HepG2 (cell line): ENCODE measurements around the gene MMP17. TPM values are rescaled to one million over a fixed set of nuclear protein-coding genes. Genes with fewer than 3 reads are reported as not detected.

Experiments used
- AHDC1 ChIP-seq: sonication (generic); formaldehyde crosslinking; IDR thresholded peaks from 2 replicates; pipeline ENCODE4 v1.5.1; 2020; ENCODE audit warnings: mild to moderate bottlenecking, missing genetic modification reagents, borderline replicate concordance
- CAMTA2 ChIP-seq: sonication (generic); formaldehyde crosslinking; IDR thresholded peaks from 2 replicates; pipeline ENCODE4 v1.4.0; 2020; ENCODE audit warnings: mild to moderate bottlenecking, missing genetic modification reagents, borderline replicate concordance
- CBFB ChIP-seq: sonication (generic); formaldehyde crosslinking; IDR thresholded peaks from 2 replicates; pipeline ENCODE4 v1.4.0; 2020; ENCODE audit warnings: missing genetic modification reagents
- CSRNP1 ChIP-seq: sonication (generic); formaldehyde crosslinking; IDR thresholded peaks from 2 replicates; pipeline ENCODE4 v1.8.1; 2023; ENCODE audit warnings: mild to moderate bottlenecking, missing genetic modification reagents
- GABPB1 ChIP-seq: IDR thresholded peaks from 2 replicates; pipeline ENCODE4 v1.6.1; 2016; ENCODE audit warnings: mild to moderate bottlenecking, missing genetic modification reagents, moderate library complexity, missing compliant biosample characterization
- HDAC2 ChIP-seq: sonication (generic); formaldehyde crosslinking; IDR thresholded peaks from 2 replicates; pipeline ENCODE4 v1.4.0; 2020; ENCODE audit warnings: missing genetic modification reagents
- HOXD1 ChIP-seq: sonication (generic); formaldehyde crosslinking; IDR thresholded peaks from 2 replicates; pipeline ENCODE4 v1.5.0; 2020; ENCODE audit warnings: missing genetic modification reagents
- MIER3 ChIP-seq: IDR thresholded peaks from 2 replicates; pipeline ENCODE4 v1.6.1; 2016; ENCODE audit warnings: missing compliant biosample characterization, borderline replicate concordance
- SALL1 ChIP-seq: sonication (generic); formaldehyde crosslinking; IDR thresholded peaks from 2 replicates; pipeline ENCODE4 v1.8.0; 2022; ENCODE audit warnings: mild to moderate bottlenecking, missing genetic modification reagents
- SAP130 ChIP-seq: IDR thresholded peaks from 2 replicates; pipeline ENCODE4 v1.6.1; 2016; ENCODE audit warnings: low read depth
- SKIL ChIP-seq: sonication (generic); formaldehyde crosslinking; IDR thresholded peaks from 2 replicates; pipeline ENCODE4 v1.8.0; 2022; ENCODE audit warnings: missing genetic modification reagents, mild to moderate bottlenecking, moderate library complexity, borderline replicate concordance
- SNRNP70 ChIP-seq: fragments of 200-400 bp; formaldehyde crosslinking; IDR thresholded peaks from 2 replicates; pipeline ENCODE4 v1.6.1; 2017; ENCODE audit warnings: mild to moderate bottlenecking, low read depth, low read length, moderate library complexity
- SSRP1 ChIP-seq: IDR thresholded peaks from 2 replicates; pipeline ENCODE4 v1.6.1; 2016; ENCODE audit warnings: control low read depth
- YEATS2 ChIP-seq: sonication (generic); formaldehyde crosslinking; IDR thresholded peaks from 2 replicates; pipeline ENCODE4 v1.4.0; 2020; ENCODE audit warnings: missing genetic modification reagents, borderline replicate concordance
- ZNF672 ChIP-seq: sonication (generic); formaldehyde crosslinking; IDR thresholded peaks from 2 replicates; pipeline ENCODE4 v1.8.1; 2022; ENCODE audit warnings: missing genetic modification reagents
- ZNF687 ChIP-seq: sonication (generic); formaldehyde crosslinking; IDR thresholded peaks from 2 replicates; pipeline ENCODE4 v1.5.1; 2020; ENCODE audit warnings: mild to moderate bottlenecking, missing genetic modification reagents, moderate library complexity
- ZZZ3 ChIP-seq: sonication (generic); formaldehyde crosslinking; IDR thresholded peaks from 2 replicates; pipeline ENCODE4 v1.4.0; 2020; ENCODE audit warnings: missing genetic modification reagents, mild to moderate bottlenecking, borderline replicate concordance
- polyA plus RNA-seq, 8 experiments: library from polyadenylated mRNA; depleted of rRNA in 3 of 8; stranded (reverse) in 7 of 8; unstranded in 1 of 8; fragments of >200 nt; fragmentation: Illumina TruSeq in 4 of 8; extraction: Trizol in 4 of 8; gene quantifications; 2 replicates each; pipeline versions ENCODE4 v1.2.1 to v1.2.3, GENCODE V29; 2011 to 2016; ENCODE audit warnings: low read depth in 4 of 8, missing spikeins in 1 of 8, mixed read lengths in 1 of 8; ENCODE audit not compliant: insufficient read depth in 1 of 8
- total RNA-seq, 5 experiments: library from RNA; depleted of rRNA; stranded (reverse); fragments of >200 nt; fragmentation: Illumina TruSeq; extraction: Trizol; gene quantifications; 2 replicates each; pipeline ENCODE4 v1.2.3, GENCODE V29; 2016; ENCODE audit warnings: low read depth in 1 of 5

The MMP17 gene
- total and polyA plus RNA-seq, 2 of the 13 experiments (the other 11 are each of a cell fraction or from before 2014, with no cell fraction given), result 0.55 to 0.80 TPM

- TF ChIP-seq YEATS2 (CRISPR knock-in tag) (no peak), MIER3 (CRISPR knock-in tag) (no peak), AHDC1 (CRISPR knock-in tag) (no peak), GABPB1 (CRISPR knock-in tag) (peak; percentile 59; the same call in 1 of the 2 replicates), ZNF687 (CRISPR knock-in tag) (peak; percentile 58), HOXD1 (no peak), CAMTA2 (CRISPR knock-in tag) (no peak), SALL1 (CRISPR knock-in tag) (peak; percentile 50), SAP130 (CRISPR knock-in tag) (peak; percentile 50), ZZZ3 (no peak), SKIL (CRISPR knock-in tag) (no peak), CSRNP1 (CRISPR knock-in tag) (peak; percentile 67; the same call in 1 of the 2 replicates), SNRNP70 (no peak), SSRP1 (CRISPR knock-in tag) (no peak), CBFB (no peak), ZNF672 (no peak), HDAC2 (0 out of 2 replicates have a peak, but pooled peaks have one; percentile 17)
These were observed 2.2 kb downstream of the MMP17 start (continued) for GRCh38 chr12:131830335-131830913.
